Measurements from ENCODE around the gene TMEM134. TPM values are rescaled to one million over a fixed set of nuclear protein-coding genes. Genes with fewer than 3 reads are reported as not detected.

Gene TMEM134
- total RNA-seq, 2 experiments from 2014 or later = 26.8 to 76.9 TPM

GRCh38 chr11:67507242-67507863 is 38.3 kb upstream of the TMEM134 start:
- ChIA-PET CTCF (ENCODE audit: unreplicated experiment) (no interaction called here), POLR2A (interaction anchor here (0.6 kb wide), 1 partner anchor 1001 kb away, joined by 3 read pairs; no protein-coding TSS in a partner anchor)
- Histone ChIP-seq H3K4me1 (ENCODE audit: insufficient read depth, low read length, poor library complexity, severe bottlenecking) (peaks cover 38% of the 10 kb centered on the region), H3K27ac (ENCODE audit: low read depth, low read length, poor library complexity, severe bottlenecking) (peak overlapping the region; percentile 70), H3K9me2 (ENCODE audit: insufficient read depth, low read length) (no peaks in the 10 kb centered on the region), H3K4me3 (ENCODE audit: low read depth, low read length, poor library complexity, severe bottlenecking) (peak overlapping the region; percentile 88), H3K4me2 (ENCODE audit: low read length) (peak overlapping the region; percentile 97), H3K9me3 (ENCODE audit: low read length) (no peaks in the 10 kb centered on the region), H3K79me2 (ENCODE audit: insufficient read depth, low read depth, low read length) (peaks cover 19% of the 10 kb centered on the region), H2AFZ (ENCODE audit: low read length) (no peak overlapping the region), H4K20me1 (ENCODE audit: insufficient read depth, low read length) (0 out of 2 replicates have a peak, but pooled peaks cover 9% of the 10 kb centered on the region), H3K36me3 (ENCODE audit: insufficient read depth, low read length) (peaks cover 9% of the 10 kb centered on the region; the same call in 1 of the 2 replicates)
- no peak for TF ChIP-seq EZH2phosphoT487 (IDR thresholded peaks at IDR 0.05; ENCODE audit: borderline replicate concordance, low read depth, low read length)
- TF ChIP-seq, protein P1, sequence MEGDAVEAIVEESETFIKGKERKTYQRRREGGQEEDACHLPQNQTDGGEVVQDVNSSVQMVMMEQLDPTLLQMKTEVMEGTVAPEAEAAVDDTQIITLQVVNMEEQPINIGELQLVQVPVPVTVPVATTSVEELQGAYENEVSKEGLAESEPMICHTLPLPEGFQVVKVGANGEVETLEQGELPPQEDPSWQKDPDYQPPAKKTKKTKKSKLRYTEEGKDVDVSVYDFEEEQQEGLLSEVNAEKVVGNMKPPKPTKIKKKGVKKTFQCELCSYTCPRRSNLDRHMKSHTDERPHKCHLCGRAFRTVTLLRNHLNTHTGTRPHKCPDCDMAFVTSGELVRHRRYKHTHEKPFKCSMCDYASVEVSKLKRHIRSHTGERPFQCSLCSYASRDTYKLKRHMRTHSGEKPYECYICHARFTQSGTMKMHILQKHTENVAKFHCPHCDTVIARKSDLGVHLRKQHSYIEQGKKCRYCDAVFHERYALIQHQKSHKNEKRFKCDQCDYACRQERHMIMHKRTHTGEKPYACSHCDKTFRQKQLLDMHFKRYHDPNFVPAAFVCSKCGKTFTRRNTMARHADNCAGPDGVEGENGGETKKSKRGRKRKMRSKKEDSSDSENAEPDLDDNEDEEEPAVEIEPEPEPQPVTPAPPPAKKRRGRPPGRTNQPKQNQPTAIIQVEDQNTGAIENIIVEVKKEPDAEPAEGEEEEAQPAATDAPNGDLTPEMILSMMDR (conservative IDR thresholded peaks at IDR 0.05; ENCODE audit: low read length) = no peak
- intact Hi-C loops (cut with micrococcal nuclease; ENCODE audit: unreplicated experiment) = loop anchor here (2.0 to 5.0 kb wide), 6 partner anchors 23 to 240 kb away; partner anchors contain the start of genes GRK2 and POLD4
- no peak for DNase-seq (ENCODE audit: low spot score)
- BruUV-seq (replicated peaks) = no TSS peak

DNA sequence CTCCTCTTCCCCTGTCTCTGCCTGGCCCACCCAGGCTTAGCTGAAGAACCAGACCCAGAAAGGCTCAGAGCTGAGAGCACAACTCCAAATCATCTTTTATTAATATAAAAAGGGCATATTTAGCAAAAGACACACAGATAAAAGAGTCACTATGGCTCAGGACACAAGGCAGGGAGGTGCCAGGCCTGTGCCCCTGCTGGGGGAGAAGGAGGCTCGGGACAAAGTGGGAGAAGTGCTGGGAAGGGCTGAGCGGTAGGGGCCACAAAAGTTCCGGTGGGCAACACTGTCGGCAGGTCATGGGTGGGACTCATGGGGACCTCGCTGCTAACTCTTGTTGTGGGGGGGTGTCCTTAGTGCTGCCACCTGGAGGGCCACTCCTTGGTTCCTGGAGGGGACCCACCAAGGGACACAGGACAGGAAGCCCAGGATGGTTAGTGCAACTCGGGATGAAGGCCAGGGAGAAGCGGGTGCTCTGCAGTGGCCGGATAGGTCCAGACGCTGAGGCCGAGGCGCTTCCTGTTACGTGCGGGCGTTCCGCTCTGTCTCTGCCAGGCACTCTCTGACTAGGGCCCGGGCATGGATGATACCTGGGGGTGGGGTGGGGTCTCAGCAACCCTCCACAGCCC is 37.5 kb upstream of the TMEM134 start:
- POLR2A ChIA-PET = interaction anchor here (0.6 to 0.7 kb wide), 2 partner anchors 33 to 1002 kb away, joined by 3 read pairs; no protein-coding TSS in a partner anchor
- DNase-seq (ENCODE audit: low spot score) = peak; percentile 47
- CTCF ChIA-PET (ENCODE audit: unreplicated experiment) = no interaction called here
- peaks cover 38% of the 10 kb centered on the region for H3K4me1 ChIP-seq (ENCODE audit: insufficient read depth, low read length, poor library complexity, severe bottlenecking)
- H3K9me2 ChIP-seq (ENCODE audit: insufficient read depth, low read length) = no peaks in the 10 kb centered on the region
- intact Hi-C loops (cut with micrococcal nuclease; ENCODE audit: unreplicated experiment) = loop anchor here (1.0 to 5.0 kb wide), 10 partner anchors 22 to 239 kb away; partner anchors contain the start of genes GRK2, GSTP1, POLD4 and PTPRCAP
- no peak overlapping the region for H2AFZ ChIP-seq (ENCODE audit: low read length)
- peak overlapping the region; percentile 97 for H3K4me2 ChIP-seq (ENCODE audit: low read length)
- H3K9me3 ChIP-seq (ENCODE audit: low read length) = no peaks in the 10 kb centered on the region
- peaks cover 19% of the 10 kb centered on the region for H3K79me2 ChIP-seq (ENCODE audit: insufficient read depth, low read depth, low read length)
- TF ChIP-seq, protein P1 (conservative IDR thresholded peaks at IDR 0.05; ENCODE audit: low read length) = peak; percentile 63
- no peak for TF ChIP-seq EZH2phosphoT487 (IDR thresholded peaks at IDR 0.05; ENCODE audit: borderline replicate concordance, low read depth, low read length)
- H3K4me3 ChIP-seq (ENCODE audit: low read depth, low read length, poor library complexity, severe bottlenecking) = peak overlapping the region; percentile 88
- TSS peak; percentile 96 for BruUV-seq (replicated peaks)
- 0 out of 2 replicates have a peak, but pooled peaks cover 9% of the 10 kb centered on the region for H4K20me1 ChIP-seq (ENCODE audit: insufficient read depth, low read length)
- H3K27ac ChIP-seq (ENCODE audit: low read depth, low read length, poor library complexity, severe bottlenecking) = peak overlapping the region; percentile 70
- peaks cover 9% of the 10 kb centered on the region; the same call in 1 of the 2 replicates for H3K36me3 ChIP-seq (ENCODE audit: insufficient read depth, low read length)

Measured in OCI-LY7 (cell line).